Pons (tissue), 1 donor: ENCODE results near the gene KCNT1.
"Not testable (repeated sequence)": the region's sequence is repeated elsewhere in the genome, so short reads cannot be mapped to it uniquely, and the experiment has no call there.

ENCODE experiments used
- DNase-seq: peaks from one replicate; pipeline ENCODE4 v3.0.0-alpha.2; 2016; ENCODE audit warnings: low spot score

KCNT1 gene

GRCh38 chr9:135701959-135702721 lies at the start of gene KCNT1:
KCNT1 (plus strand) TSS chr9:135702185; CDS start chr9:135702259, 74 bp downstream.
- DNase-seq: no peak

GRCh38 chr9:135655317-135655716 lies 46.7 kb upstream of the KCNT1 start:
- DNase-seq: no peak

- DNase-seq: no peak
Observed at GRCh38 chr9:135657416-135657815, 44.6 kb upstream of the KCNT1 start.

- DNase-seq: no peak
Observed at GRCh38 chr9:135659252-135659651, 42.7 kb upstream of the KCNT1 start.

GRCh38 chr9:135660407-135660806 lies 41.6 kb upstream of the KCNT1 start:
- DNase-seq: no peak

- no peak for DNase-seq
Observed at GRCh38 chr9:135661816-135662560, 40.0 kb upstream of the KCNT1 start.

GRCh38 chr9:135662758-135663450 lies 39.1 kb upstream of the KCNT1 start, which contains the start of gene LCN9:
LCN9 (plus strand) TSS chr9:135663309; CDS start chr9:135663322, 13 bp downstream.
- peak; percentile 0 for DNase-seq

GRCh38 chr9:135663451-135663770 lies 38.6 kb upstream of the KCNT1 start:
- DNase-seq: no peak

GRCh38 chr9:135663857-135664256 lies 38.1 kb upstream of the KCNT1 start:
- no peak for DNase-seq

GRCh38 chr9:135664266-135664665 lies 37.7 kb upstream of the KCNT1 start:
- DNase-seq: no peak

- no peak for DNase-seq
Observed at GRCh38 chr9:135664801-135665794, 36.9 kb upstream of the KCNT1 start.

- no peak for DNase-seq
Observed at GRCh38 chr9:135665795-135666189, 36.2 kb upstream of the KCNT1 start.

- no peak for DNase-seq
Observed at GRCh38 chr9:135666534-135667462, 35.2 kb upstream of the KCNT1 start.

- DNase-seq: no peak
Observed at GRCh38 chr9:135667463-135668001, 34.5 kb upstream of the KCNT1 start.

- not testable (repeated sequence) for DNase-seq
Observed at GRCh38 chr9:135669018-135669417, 33.0 kb upstream of the KCNT1 start.

- DNase-seq: no peak
Observed at GRCh38 chr9:135669616-135670285, 32.2 kb upstream of the KCNT1 start.

GRCh38 chr9:135670721-135671590 lies 31.0 kb upstream of the KCNT1 start:
- no peak for DNase-seq

- DNase-seq: no peak
Observed at GRCh38 chr9:135671591-135672041, 30.4 kb upstream of the KCNT1 start.
